Neural progenitor cell (in vitro differentiated cells): ENCODE measurements around the gene AREG. TPM values are rescaled to one million over a fixed set of nuclear protein-coding genes. Genes with fewer than 3 reads are reported as not detected.

Experiments
- DNase-seq: peaks from one replicate; pipeline ENCODE4 v3.0.0-alpha.2; 2016; ENCODE audit warnings: low spot score
- H2AFZ ChIP-seq: fragments of 200-600 bp; sonication (generic); replicated peaks from 2 replicates; pipeline ENCODE4 v1.6.1; 2016; ENCODE audit warnings: antibody characterized with exemption
- H3F3A ChIP-seq: fragments of 200-600 bp; sonication (generic); 2 replicates; pipeline ENCODE4 v1.6.1; 2016; ENCODE audit warnings: antibody characterized with exemption, low read depth
- H3K27ac ChIP-seq: fragments of 200-600 bp; sonication (generic); 2 replicates; pipeline ENCODE4 v1.5.1; 2016; ENCODE audit warnings: mild to moderate bottlenecking
- H3K27me3 ChIP-seq: fragments of 200-600 bp; sonication (generic); 2 replicates; pipeline ENCODE4 v1.6.1; 2016; ENCODE audit warnings: mild to moderate bottlenecking, moderate library complexity
- H3K36me3 ChIP-seq: fragments of 200-600 bp; sonication (generic); 2 replicates; pipeline ENCODE4 v1.5.1; 2016
- H3K4me1 ChIP-seq: fragments of 200-600 bp; sonication (generic); 2 replicates; pipeline ENCODE4 v1.6.1; 2016; ENCODE audit warnings: mixed run types
- H3K4me2 ChIP-seq: fragments of 200-600 bp; sonication (generic); 2 replicates; pipeline ENCODE4 v1.6.1; 2016
- H3K4me3 ChIP-seq: fragments of 200-600 bp; sonication (generic); 2 replicates; pipeline ENCODE4 v1.5.1; 2016
- H3K79me2 ChIP-seq: fragments of 200-600 bp; sonication (generic); 2 replicates; pipeline ENCODE4 v1.6.1; 2016; ENCODE audit warnings: low read depth
- H3K9ac ChIP-seq: fragments of 200-600 bp; sonication (generic); 2 replicates; pipeline ENCODE4 v1.6.1; 2016
- H3K9me3 ChIP-seq: fragments of 200-600 bp; sonication (generic); 2 replicates; pipeline ENCODE4 v1.5.1; 2016; ENCODE audit warnings: low read depth
- H4K20me1 ChIP-seq: fragments of 200-600 bp; sonication (generic); 2 replicates; pipeline ENCODE4 v1.6.1; 2016; ENCODE audit warnings: low read depth
- H3K27ac Mint-ChIP-seq: 3 replicates; pipeline ENCODE4 v1.8.0; 2021; ENCODE audit warnings: mixed read lengths
- H3K27me3 Mint-ChIP-seq: 2 replicates; pipeline ENCODE4 v1.8.0; 2022; ENCODE audit warnings: low read depth, mild to moderate bottlenecking, inconsistent platforms, moderate library complexity, mixed read lengths; ENCODE audit not compliant: insufficient read depth
- H3K36me3 Mint-ChIP-seq: 3 replicates; pipeline ENCODE4 v1.8.0; 2021; ENCODE audit warnings: mixed read lengths
- H3K4me1 Mint-ChIP-seq: 3 replicates; pipeline ENCODE4 v1.8.0; 2021; ENCODE audit warnings: mixed read lengths
- H3K4me3 Mint-ChIP-seq: 3 replicates; pipeline ENCODE4 v1.8.0; 2021; ENCODE audit warnings: mild to moderate bottlenecking, moderate library complexity, mixed read lengths
- H3K9me3 Mint-ChIP-seq: 3 replicates; pipeline ENCODE4 v1.8.0; 2020; ENCODE audit warnings: mixed read lengths
- CTCF ChIP-seq: fragments of 200-600 bp; sonication (generic); IDR thresholded peaks from 2 replicates; pipeline ENCODE4 v1.5.1; 2017; ENCODE audit warnings: antibody characterized with exemption, mild to moderate bottlenecking
- EZH2 ChIP-seq: fragments of 200-600 bp; sonication (generic); IDR thresholded peaks from 2 replicates; pipeline ENCODE4 v1.6.1; 2017; ENCODE audit warnings: antibody characterized with exemption, mild to moderate bottlenecking, moderate library complexity
- EZH2phosphoT487 ChIP-seq: fragments of 200-600 bp; sonication (generic); IDR thresholded peaks from 2 replicates; pipeline ENCODE4 v1.6.1; 2017; ENCODE audit warnings: antibody characterized with exemption
- total RNA-seq: library from RNA; depleted of rRNA; stranded (reverse); fragments of >200 nt; gene quantifications from 2 replicates; pipeline ENCODE4 v1.2.3, GENCODE V29; 2015; ENCODE audit warnings: low replicate concordance

AREG gene
- total RNA-seq, 1 donor from 2014 or later: not detected

- Histone ChIP-seq H3K27me3 (no peaks in the 10 kb centered on the region), H3K36me3 (no peaks in the 10 kb centered on the region), H3K4me3 (no peak overlapping the region), H2AFZ (no peak overlapping the region), H3K4me2 (no peak overlapping the region), H3K27ac (no peak overlapping the region), H3K9ac (no peak overlapping the region), H3K4me1 (no peaks in the 10 kb centered on the region), H3K9me3 (no peaks in the 10 kb centered on the region), H3F3A (no peaks in the 10 kb centered on the region), H4K20me1 (no peaks in the 10 kb centered on the region), H3K79me2 (no peaks in the 10 kb centered on the region)
- Mint-ChIP-seq H3K27me3 (peaks cover 2% of the 10 kb centered on the region), H3K9me3 (no peaks in the 10 kb centered on the region), H3K27ac (no peak overlapping the region), H3K36me3 (no peaks in the 10 kb centered on the region), H3K4me1 (no peaks in the 10 kb centered on the region), H3K4me3 (no peak overlapping the region)
- TF ChIP-seq EZH2: no peak
- TF ChIP-seq CTCF: no peak
- no peak for TF ChIP-seq EZH2phosphoT487
- DNase-seq: no peak
These were observed 9.6 kb upstream of the AREG start for GRCh38 chr4:74435296-74435695.

GRCh38 chr4:74437866-74438265 lies 7.1 kb upstream of the AREG start:
- H3K4me3 ChIP-seq: no peak overlapping the region
- H3K27ac Mint-ChIP-seq: no peak overlapping the region
- H3K4me3 Mint-ChIP-seq: no peak overlapping the region
- peaks cover 4% of the 10 kb centered on the region for H3K27me3 ChIP-seq
- H3K79me2 ChIP-seq: no peaks in the 10 kb centered on the region
- H3K36me3 Mint-ChIP-seq: no peaks in the 10 kb centered on the region
- no peak overlapping the region for H3K27ac ChIP-seq
- no peaks in the 10 kb centered on the region for H3K4me1 ChIP-seq
- H3K4me2 ChIP-seq: no peak overlapping the region
- H3K9me3 Mint-ChIP-seq: no peaks in the 10 kb centered on the region
- no peaks in the 10 kb centered on the region for H3F3A ChIP-seq
- no peak overlapping the region for H2AFZ ChIP-seq
- no peak overlapping the region for H3K9ac ChIP-seq
- DNase-seq: no peak
- no peak for TF ChIP-seq EZH2phosphoT487
- no peak for TF ChIP-seq CTCF
- TF ChIP-seq EZH2: no peak
- H3K4me1 Mint-ChIP-seq: no peaks in the 10 kb centered on the region
- H3K27me3 Mint-ChIP-seq: peaks cover 2% of the 10 kb centered on the region
- H4K20me1 ChIP-seq: no peaks in the 10 kb centered on the region
- no peaks in the 10 kb centered on the region for H3K36me3 ChIP-seq
- H3K9me3 ChIP-seq: no peaks in the 10 kb centered on the region

- Histone ChIP-seq H3K4me2 (no peak overlapping the region), H2AFZ (no peak overlapping the region), H3K4me3 (no peak overlapping the region), H3K79me2 (no peaks in the 10 kb centered on the region), H3K27me3 (peaks cover 12% of the 10 kb centered on the region), H3K4me1 (no peaks in the 10 kb centered on the region), H3K36me3 (no peaks in the 10 kb centered on the region), H3K9me3 (no peaks in the 10 kb centered on the region), H3K9ac (no peak overlapping the region), H4K20me1 (no peaks in the 10 kb centered on the region), H3F3A (no peaks in the 10 kb centered on the region), H3K27ac (no peak overlapping the region)
- H3K9me3 Mint-ChIP-seq: no peaks in the 10 kb centered on the region
- no peak overlapping the region for H3K4me3 Mint-ChIP-seq
- DNase-seq: no peak
- H3K4me1 Mint-ChIP-seq: no peaks in the 10 kb centered on the region
- TF ChIP-seq EZH2phosphoT487: no peak
- no peak for TF ChIP-seq EZH2
- no peak for TF ChIP-seq CTCF
- H3K27me3 Mint-ChIP-seq: peaks cover 2% of the 10 kb centered on the region
- no peaks in the 10 kb centered on the region for H3K36me3 Mint-ChIP-seq
- H3K27ac Mint-ChIP-seq: no peak overlapping the region
These were observed 6.3 kb upstream of the AREG start for GRCh38 chr4:74438661-74439060.
